ENCODE results near the gene TEX13B. TPM values are rescaled to one million over a fixed set of nuclear protein-coding genes. Genes with fewer than 3 reads are reported as not detected.

Gene TEX13B
- total RNA-seq, 4 donors from 2014 or later, result not detected

DNA sequence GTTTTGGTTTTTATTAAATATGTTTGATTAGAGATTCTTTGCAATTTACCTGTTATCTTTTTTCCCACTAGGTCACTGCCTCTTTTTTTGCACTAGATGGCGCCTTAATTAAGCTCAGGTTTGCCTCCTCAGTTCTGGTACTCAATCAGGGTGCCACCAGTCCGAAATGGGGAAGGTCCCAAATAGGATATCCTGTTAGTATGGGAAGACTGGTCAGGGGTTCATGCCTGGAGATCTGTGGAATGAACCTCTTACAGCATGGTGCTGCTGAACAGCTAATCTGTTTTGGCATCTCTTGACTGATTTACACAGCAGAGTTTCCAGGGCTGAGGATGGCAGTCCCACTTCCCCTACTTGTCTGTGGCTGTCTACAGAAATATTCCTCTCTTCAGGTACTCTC lies 38.5 kb upstream of the TEX13B start:
- DNase-seq, result no peak
- Histone ChIP-seq H3K4me1 (no peaks in the 10 kb centered on the region), H3K27me3 (no peaks in the 10 kb centered on the region), H3K9me3 (no peaks in the 10 kb centered on the region), H3K27ac (no peak overlapping the region), H3K36me3 (no peaks in the 10 kb centered on the region), H3K4me3 (no peak overlapping the region)
- TF ChIP-seq POLR2A (IDR thresholded peaks at IDR 0.05), result no peak
- TF ChIP-seq CTCF (IDR thresholded peaks at IDR 0.05), result peak in 5 of 6 experiments; percentile 23 to 55 (median 49)

DNA sequence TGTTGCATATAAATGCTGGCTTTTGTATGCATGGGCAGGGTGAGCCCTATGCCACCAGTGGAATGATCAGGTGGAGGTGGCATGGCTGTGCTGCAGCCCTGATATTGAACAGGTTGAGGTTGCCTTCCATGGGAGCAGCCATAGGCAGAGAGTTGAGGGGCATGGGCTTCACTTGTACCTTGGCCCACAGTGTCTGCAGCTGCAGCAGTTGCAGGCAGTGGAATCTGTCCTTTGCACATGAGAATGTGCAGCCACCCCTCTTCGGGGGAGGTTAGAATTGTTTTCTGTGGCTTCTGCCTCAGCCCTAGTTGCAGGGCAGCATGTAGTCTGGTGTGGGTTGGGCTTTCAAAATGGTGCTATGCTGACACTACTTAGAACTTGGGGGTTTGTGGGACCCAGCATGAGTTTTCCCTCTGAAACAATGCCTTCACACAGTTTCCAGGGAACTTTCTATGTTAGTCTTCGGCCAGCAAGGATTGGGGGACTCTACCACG lies 37.3 kb upstream of the TEX13B start:
- no peaks in the 10 kb centered on the region for H3K9me3 ChIP-seq
- H3K4me1 ChIP-seq, result no peaks in the 10 kb centered on the region
- peak overlapping the region in 1 of 4 donors; percentile 43 for H3K27ac ChIP-seq
- no peak overlapping the region for H3K4me3 ChIP-seq
- DNase-seq, result no peak
- H3K27me3 ChIP-seq, result no peaks in the 10 kb centered on the region
- TF ChIP-seq CTCF (IDR thresholded peaks at IDR 0.05) (no peak), POLR2A (IDR thresholded peaks at IDR 0.05) (no peak)
- no peaks in the 10 kb centered on the region for H3K36me3 ChIP-seq

GRCh38 chrX:108018656-108019381 lies 36.6 kb upstream of the TEX13B start:
- Histone ChIP-seq H3K4me3 (no peak overlapping the region), H3K4me1 (no peaks in the 10 kb centered on the region), H3K27me3 (no peaks in the 10 kb centered on the region), H3K9me3 (no peaks in the 10 kb centered on the region), H3K36me3 (no peaks in the 10 kb centered on the region), H3K27ac (peak overlapping the region in 2 of 4 donors; percentile 39 to 43)
- DNase-seq, result peak in 2 of 3 donors; percentile 27 to 61
- no peak for TF ChIP-seq CTCF (IDR thresholded peaks at IDR 0.05)

- H3K36me3 ChIP-seq, result no peaks in the 10 kb centered on the region
- DNase-seq, result no peak
- peak in 3 of 6 experiments; percentile 31 to 35 (median 31) for TF ChIP-seq CTCF (IDR thresholded peaks at IDR 0.05)
- TF ChIP-seq POLR2A (IDR thresholded peaks at IDR 0.05), result no peak
- H3K27me3 ChIP-seq, result no peaks in the 10 kb centered on the region
- H3K4me1 ChIP-seq, result no peaks in the 10 kb centered on the region
- no peaks in the 10 kb centered on the region for H3K9me3 ChIP-seq
- no peak overlapping the region for H3K4me3 ChIP-seq
- no peak overlapping the region for H3K27ac ChIP-seq
Observed at GRCh38 chrX:108001218-108001814, 19.1 kb upstream of the TEX13B start.

DNA sequence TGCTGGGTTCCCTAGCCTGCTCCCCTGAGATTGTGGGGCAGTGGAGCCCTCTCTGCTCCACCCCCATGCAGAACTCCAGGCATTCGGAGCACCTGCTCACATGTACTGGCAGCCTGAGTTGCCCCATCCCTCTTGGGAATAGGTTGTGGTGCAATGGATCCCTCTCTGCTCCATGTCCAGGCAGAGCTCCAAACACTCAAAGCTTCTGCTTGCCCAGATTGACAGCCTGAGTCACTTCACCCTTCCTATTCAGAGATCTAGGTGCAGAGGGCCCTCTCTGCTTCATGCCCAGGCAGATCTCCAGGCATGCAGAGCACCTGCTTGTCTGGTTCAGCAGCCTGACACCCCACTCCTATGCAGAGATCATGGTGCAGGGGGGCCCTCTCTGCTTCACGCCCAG lies 18.6 kb upstream of the TEX13B start:
- no peak overlapping the region for H3K27ac ChIP-seq
- H3K9me3 ChIP-seq, result no peaks in the 10 kb centered on the region
- H3K27me3 ChIP-seq, result no peaks in the 10 kb centered on the region
- no peak for DNase-seq
- H3K4me3 ChIP-seq, result no peak overlapping the region
- H3K4me1 ChIP-seq, result no peaks in the 10 kb centered on the region
- TF ChIP-seq POLR2A (IDR thresholded peaks at IDR 0.05), result no peak
- TF ChIP-seq CTCF (IDR thresholded peaks at IDR 0.05), result no peak
- H3K36me3 ChIP-seq, result no peaks in the 10 kb centered on the region
